ENCODE measurements around the gene GTSF1L. TPM values are rescaled to one million over a fixed set of nuclear protein-coding genes. Genes with fewer than 3 reads are reported as not detected.

The GTSF1L gene
- total RNA-seq, 1 donor from 2014 or later: not detected

- DNase-seq (ENCODE audit: low spot score): no peak
- no peak overlapping the region for H3K27ac Mint-ChIP-seq (ENCODE audit: unreplicated experiment)
- peaks cover 5% of the 10 kb centered on the region for H3K9me3 Mint-ChIP-seq (ENCODE audit: low read depth)
- TF ChIP-seq CTCF (IDR thresholded peaks at IDR 0.05): no peak
- no peak overlapping the region for H3K4me3 Mint-ChIP-seq (ENCODE audit: unreplicated experiment)
- H3K27me3 Mint-ChIP-seq (ENCODE audit: low read depth): peaks cover 6% of the 10 kb centered on the region
- H3K4me1 Mint-ChIP-seq (ENCODE audit: low read depth): no peaks in the 10 kb centered on the region
- peaks cover 1% of the 10 kb centered on the region for H3K36me3 Mint-ChIP-seq (ENCODE audit: low read depth)
Measured at GRCh38 chr20:43721429-43722152, 5.2 kb downstream of the GTSF1L start.

- Mint-ChIP-seq H3K27ac (ENCODE audit: unreplicated experiment) (no peak overlapping the region), H3K9me3 (ENCODE audit: low read depth) (peaks cover 5% of the 10 kb centered on the region), H3K4me3 (ENCODE audit: unreplicated experiment) (no peak overlapping the region), H3K36me3 (ENCODE audit: low read depth) (peaks cover 1% of the 10 kb centered on the region), H3K4me1 (ENCODE audit: low read depth) (no peaks in the 10 kb centered on the region), H3K27me3 (ENCODE audit: low read depth) (peaks cover under 1% of the 10 kb centered on the region)
- no peak for TF ChIP-seq CTCF (IDR thresholded peaks at IDR 0.05)
- DNase-seq (ENCODE audit: low spot score): no peak
Measured at GRCh38 chr20:43721097-43721428, 5.7 kb downstream of the GTSF1L start.

GRCh38 chr20:43720007-43720406 lies 6.8 kb downstream of the GTSF1L start:
- H3K27me3 Mint-ChIP-seq (ENCODE audit: low read depth): no peaks in the 10 kb centered on the region
- peaks cover 3% of the 10 kb centered on the region for H3K36me3 Mint-ChIP-seq (ENCODE audit: low read depth)
- no peak overlapping the region for H3K4me3 Mint-ChIP-seq (ENCODE audit: unreplicated experiment)
- H3K4me1 Mint-ChIP-seq (ENCODE audit: low read depth): no peaks in the 10 kb centered on the region
- no peak for TF ChIP-seq CTCF (IDR thresholded peaks at IDR 0.05)
- no peak overlapping the region for H3K27ac Mint-ChIP-seq (ENCODE audit: unreplicated experiment)
- peaks cover 5% of the 10 kb centered on the region for H3K9me3 Mint-ChIP-seq (ENCODE audit: low read depth)
- DNase-seq (ENCODE audit: low spot score): no peak

- no peaks in the 10 kb centered on the region for H3K4me1 Mint-ChIP-seq (ENCODE audit: low read depth)
- no peaks in the 10 kb centered on the region for H3K27me3 Mint-ChIP-seq (ENCODE audit: low read depth)
- no peak overlapping the region for H3K4me3 Mint-ChIP-seq (ENCODE audit: unreplicated experiment)
- peaks cover 5% of the 10 kb centered on the region for H3K9me3 Mint-ChIP-seq (ENCODE audit: low read depth)
- peaks cover 3% of the 10 kb centered on the region for H3K36me3 Mint-ChIP-seq (ENCODE audit: low read depth)
- no peak overlapping the region for H3K27ac Mint-ChIP-seq (ENCODE audit: unreplicated experiment)
- TF ChIP-seq CTCF (IDR thresholded peaks at IDR 0.05): no peak
- no peak for DNase-seq (ENCODE audit: low spot score)
Measured at GRCh38 chr20:43717616-43717995, 9.2 kb downstream of the GTSF1L start.

- Mint-ChIP-seq H3K27me3 (ENCODE audit: low read depth) (no peaks in the 10 kb centered on the region), H3K4me1 (ENCODE audit: low read depth) (no peaks in the 10 kb centered on the region), H3K4me3 (ENCODE audit: unreplicated experiment) (no peak overlapping the region), H3K36me3 (ENCODE audit: low read depth) (peaks cover 3% of the 10 kb centered on the region), H3K9me3 (ENCODE audit: low read depth) (peaks cover 5% of the 10 kb centered on the region), H3K27ac (ENCODE audit: unreplicated experiment) (no peak overlapping the region)
- no peak for DNase-seq (ENCODE audit: low spot score)
- no peak for TF ChIP-seq CTCF (IDR thresholded peaks at IDR 0.05)
Measured at GRCh38 chr20:43716757-43717615, 9.8 kb downstream of the GTSF1L start.
